ENCODE results near the gene SCMH1. TPM values are rescaled to one million over a fixed set of nuclear protein-coding genes. Genes with fewer than 3 reads are reported as not detected.

SCMH1 gene
- total and polyA plus RNA-seq, 2 experiments from 2014 or later: 15.0 to 19.4 TPM

- H3K36me3 Mint-ChIP-seq (ENCODE audit: low read depth): peaks cover 43% of the 10 kb centered on the region
- peaks cover 40% of the 10 kb centered on the region for H3K9me3 Mint-ChIP-seq
- Histone ChIP-seq H3K4me3 (no peak overlapping the region), H4K20me1 (replicated peaks; ENCODE audit: insufficient read depth) (no peaks in the 10 kb centered on the region), H3F3A (replicated peaks; ENCODE audit: low read depth) (no peaks in the 10 kb centered on the region), H3K4me1 (ENCODE audit: insufficient read depth) (no peaks in the 10 kb centered on the region), H2AFZ (no peak overlapping the region), H3K9me2 (ENCODE audit: insufficient read depth) (no peaks in the 10 kb centered on the region), H3K79me2 (replicated peaks; ENCODE audit: insufficient read depth) (no peaks in the 10 kb centered on the region), H3K27me3 (ENCODE audit: insufficient read depth) (no peaks in the 10 kb centered on the region), H3K36me3 (ENCODE audit: insufficient read depth) (no peaks in the 10 kb centered on the region), H3K4me2 (no peak overlapping the region), H3K27ac (ENCODE audit: low read depth) (no peak overlapping the region)
- no peak overlapping the region for H3K4me3 Mint-ChIP-seq
- no peaks in the 10 kb centered on the region for H3K4me1 Mint-ChIP-seq
- no peak overlapping the region for H3K27ac Mint-ChIP-seq
- no peak for ATAC-seq
- H3K27me3 Mint-ChIP-seq (ENCODE audit: insufficient read depth, low read depth, poor library complexity): peaks cover 3% of the 10 kb centered on the region
- TF ChIP-seq NANOG (IDR thresholded peaks at IDR 0.05; ENCODE audit: borderline replicate concordance) (no peak), EZH2 (IDR thresholded peaks at IDR 0.05; ENCODE audit: low read depth, unreplicated experiment) (no peak), STAT1 (IDR thresholded peaks at IDR 0.05; ENCODE audit: unreplicated experiment) (no peak), POLR2AphosphoS5 (IDR thresholded peaks at IDR 0.05; ENCODE audit: low read depth) (no peak), JUNB (IDR thresholded peaks at IDR 0.05; ENCODE audit: unreplicated experiment) (no peak), ZNF462 (CRISPR knock-in tag; IDR thresholded peaks at IDR 0.05) (no peak)
- TF ChIP-seq, protein P1, sequence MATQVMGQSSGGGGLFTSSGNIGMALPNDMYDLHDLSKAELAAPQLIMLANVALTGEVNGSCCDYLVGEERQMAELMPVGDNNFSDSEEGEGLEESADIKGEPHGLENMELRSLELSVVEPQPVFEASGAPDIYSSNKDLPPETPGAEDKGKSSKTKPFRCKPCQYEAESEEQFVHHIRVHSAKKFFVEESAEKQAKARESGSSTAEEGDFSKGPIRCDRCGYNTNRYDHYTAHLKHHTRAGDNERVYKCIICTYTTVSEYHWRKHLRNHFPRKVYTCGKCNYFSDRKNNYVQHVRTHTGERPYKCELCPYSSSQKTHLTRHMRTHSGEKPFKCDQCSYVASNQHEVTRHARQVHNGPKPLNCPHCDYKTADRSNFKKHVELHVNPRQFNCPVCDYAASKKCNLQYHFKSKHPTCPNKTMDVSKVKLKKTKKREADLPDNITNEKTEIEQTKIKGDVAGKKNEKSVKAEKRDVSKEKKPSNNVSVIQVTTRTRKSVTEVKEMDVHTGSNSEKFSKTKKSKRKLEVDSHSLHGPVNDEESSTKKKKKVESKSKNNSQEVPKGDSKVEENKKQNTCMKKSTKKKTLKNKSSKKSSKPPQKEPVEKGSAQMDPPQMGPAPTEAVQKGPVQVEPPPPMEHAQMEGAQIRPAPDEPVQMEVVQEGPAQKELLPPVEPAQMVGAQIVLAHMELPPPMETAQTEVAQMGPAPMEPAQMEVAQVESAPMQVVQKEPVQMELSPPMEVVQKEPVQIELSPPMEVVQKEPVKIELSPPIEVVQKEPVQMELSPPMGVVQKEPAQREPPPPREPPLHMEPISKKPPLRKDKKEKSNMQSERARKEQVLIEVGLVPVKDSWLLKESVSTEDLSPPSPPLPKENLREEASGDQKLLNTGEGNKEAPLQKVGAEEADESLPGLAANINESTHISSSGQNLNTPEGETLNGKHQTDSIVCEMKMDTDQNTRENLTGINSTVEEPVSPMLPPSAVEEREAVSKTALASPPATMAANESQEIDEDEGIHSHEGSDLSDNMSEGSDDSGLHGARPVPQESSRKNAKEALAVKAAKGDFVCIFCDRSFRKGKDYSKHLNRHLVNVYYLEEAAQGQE (IDR thresholded peaks at IDR 0.05; ENCODE audit: unreplicated experiment): no peak
- DNase-seq (ENCODE audit: low spot score): no peak
These were observed 70.7 kb downstream of the SCMH1 start for GRCh38 chr1:41171266-41171874.
